Peyer's patch (tissue), 4 donors: ENCODE measurements around the gene PSD.

ENCODE experiments used
- CTCF ChIP-seq, 6 experiments: fragments of 450-650 bp in 4 of 6; fragments of 200-600 bp in 2 of 6; sonication (generic) in 1 of 6; IDR thresholded peaks; one replicate each; pipeline ENCODE4 v1.5.1; 2017 to 2019; ENCODE audit warnings: antibody characterized with exemption in 6 of 6, mild to moderate bottlenecking in 3 of 6, moderate library complexity in 1 of 6
- POLR2A ChIP-seq, 2 donors: fragments of 450-650 bp; IDR thresholded peaks; one replicate each; pipeline ENCODE4 v1.5.1; 2017; ENCODE audit warnings: antibody characterized with exemption in 2 of 2, mild to moderate bottlenecking in 2 of 2, moderate library complexity in 2 of 2

GRCh38 chr10:102401735-102402511, 16.7 kb downstream of the PSD start:
- no peak for TF ChIP-seq CTCF (IDR thresholded peaks at IDR 0.05)
- TF ChIP-seq POLR2A (IDR thresholded peaks at IDR 0.05): no peak
